22Rv1 (cell line): Measurements from ENCODE around the gene PPEF1.

Experiments used
- ZFX ChIP-seq: fragments of 450-650 bp; IDR thresholded peaks from 2 replicates; pipeline ENCODE4 v1.6.1; 2017; ENCODE audit warnings: antibody characterized with exemption, borderline replicate concordance
- TF ChIP-seq, protein P1 (sequence below): fragments of 450-650 bp; IDR thresholded peaks from 2 replicates; pipeline ENCODE4 v1.5.1; 2017; ENCODE audit warnings: mild to moderate bottlenecking

DNA sequence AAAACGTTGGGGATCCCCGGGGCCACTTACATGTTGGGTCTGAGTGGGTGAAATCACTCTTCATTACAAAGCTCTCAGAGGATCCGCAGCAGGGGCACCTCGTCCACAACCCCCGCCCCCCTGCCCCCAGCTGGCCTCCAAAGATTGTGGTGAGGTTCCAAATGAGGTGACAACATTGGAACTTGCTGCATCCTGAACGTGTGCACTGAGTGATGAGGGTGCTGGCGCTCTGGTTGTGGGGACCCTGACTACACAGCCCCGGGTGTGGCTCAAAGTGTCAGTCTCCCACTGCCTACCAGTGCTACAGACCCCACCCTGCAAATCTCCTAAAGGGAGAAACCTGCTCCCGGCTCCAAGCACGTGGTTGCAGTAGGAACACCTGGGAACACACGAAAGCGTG lies 164.5 kb downstream of the PPEF1 start:
- TF ChIP-seq, protein P1, sequence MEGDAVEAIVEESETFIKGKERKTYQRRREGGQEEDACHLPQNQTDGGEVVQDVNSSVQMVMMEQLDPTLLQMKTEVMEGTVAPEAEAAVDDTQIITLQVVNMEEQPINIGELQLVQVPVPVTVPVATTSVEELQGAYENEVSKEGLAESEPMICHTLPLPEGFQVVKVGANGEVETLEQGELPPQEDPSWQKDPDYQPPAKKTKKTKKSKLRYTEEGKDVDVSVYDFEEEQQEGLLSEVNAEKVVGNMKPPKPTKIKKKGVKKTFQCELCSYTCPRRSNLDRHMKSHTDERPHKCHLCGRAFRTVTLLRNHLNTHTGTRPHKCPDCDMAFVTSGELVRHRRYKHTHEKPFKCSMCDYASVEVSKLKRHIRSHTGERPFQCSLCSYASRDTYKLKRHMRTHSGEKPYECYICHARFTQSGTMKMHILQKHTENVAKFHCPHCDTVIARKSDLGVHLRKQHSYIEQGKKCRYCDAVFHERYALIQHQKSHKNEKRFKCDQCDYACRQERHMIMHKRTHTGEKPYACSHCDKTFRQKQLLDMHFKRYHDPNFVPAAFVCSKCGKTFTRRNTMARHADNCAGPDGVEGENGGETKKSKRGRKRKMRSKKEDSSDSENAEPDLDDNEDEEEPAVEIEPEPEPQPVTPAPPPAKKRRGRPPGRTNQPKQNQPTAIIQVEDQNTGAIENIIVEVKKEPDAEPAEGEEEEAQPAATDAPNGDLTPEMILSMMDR: no peak
- no peak for TF ChIP-seq ZFX
